ENCODE measurements around the gene COMT. TPM values are rescaled to one million over a fixed set of nuclear protein-coding genes. Genes with fewer than 3 reads are reported as not detected.

COMT gene
- total RNA-seq, 1 experiment from 2014 or later: 108 TPM

DNA sequence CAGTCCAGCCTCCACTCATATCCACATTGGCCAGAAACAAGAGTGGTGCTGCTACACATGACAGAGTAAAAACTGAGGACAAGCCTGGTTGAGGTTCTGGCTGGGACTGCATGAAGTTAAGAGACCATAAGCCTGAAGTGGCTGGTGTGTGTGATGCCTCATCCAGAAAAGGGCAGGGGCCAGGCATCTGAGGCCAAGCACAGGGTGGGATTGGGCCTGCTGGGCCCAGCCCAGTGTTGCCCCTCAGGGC, 49.7 kb downstream of the COMT start:
- Histone ChIP-seq H3K4me1 (ENCODE audit: control insufficient read depth, insufficient read depth, low read length) (no peaks in the 10 kb centered on the region), H3K36me3 (ENCODE audit: control insufficient read depth, insufficient read depth, low read length) (no peaks in the 10 kb centered on the region), H3K27ac (ENCODE audit: low read length) (no peak overlapping the region), H3K27me3 (ENCODE audit: control insufficient read depth, insufficient read depth, low read length) (no peaks in the 10 kb centered on the region), H3K9me3 (ENCODE audit: control insufficient read depth, insufficient read depth, low read depth, low read length) (no peaks in the 10 kb centered on the region), H3K4me3 (ENCODE audit: low read depth in 2 of 2, low read length in 2 of 2) (no peak overlapping the region)
- ChIA-PET POLR2A (no interaction called here), CTCF (no interaction called here)
- BruUV-seq (replicated peaks): no TSS peak
- ATAC-seq (no peak), DNase-seq (ENCODE audit: low read depth, low spot score) (no peak)
- TF ChIP-seq, protein P1, sequence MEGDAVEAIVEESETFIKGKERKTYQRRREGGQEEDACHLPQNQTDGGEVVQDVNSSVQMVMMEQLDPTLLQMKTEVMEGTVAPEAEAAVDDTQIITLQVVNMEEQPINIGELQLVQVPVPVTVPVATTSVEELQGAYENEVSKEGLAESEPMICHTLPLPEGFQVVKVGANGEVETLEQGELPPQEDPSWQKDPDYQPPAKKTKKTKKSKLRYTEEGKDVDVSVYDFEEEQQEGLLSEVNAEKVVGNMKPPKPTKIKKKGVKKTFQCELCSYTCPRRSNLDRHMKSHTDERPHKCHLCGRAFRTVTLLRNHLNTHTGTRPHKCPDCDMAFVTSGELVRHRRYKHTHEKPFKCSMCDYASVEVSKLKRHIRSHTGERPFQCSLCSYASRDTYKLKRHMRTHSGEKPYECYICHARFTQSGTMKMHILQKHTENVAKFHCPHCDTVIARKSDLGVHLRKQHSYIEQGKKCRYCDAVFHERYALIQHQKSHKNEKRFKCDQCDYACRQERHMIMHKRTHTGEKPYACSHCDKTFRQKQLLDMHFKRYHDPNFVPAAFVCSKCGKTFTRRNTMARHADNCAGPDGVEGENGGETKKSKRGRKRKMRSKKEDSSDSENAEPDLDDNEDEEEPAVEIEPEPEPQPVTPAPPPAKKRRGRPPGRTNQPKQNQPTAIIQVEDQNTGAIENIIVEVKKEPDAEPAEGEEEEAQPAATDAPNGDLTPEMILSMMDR (IDR thresholded peaks at IDR 0.05): no peak
- TF ChIP-seq TCF7L2 (IDR thresholded peaks at IDR 0.05; ENCODE audit: low read depth, low read length) (no peak), SIN3A (IDR thresholded peaks at IDR 0.05; ENCODE audit: borderline replicate concordance, insufficient read depth, low read depth, low read length) (no peak)
- in situ Hi-C loops (cut with HindIII; ENCODE audit: low pct_unique_long_range_greater_than_20kb, low sequenced_read_pairs): no loop called here
- intact Hi-C loops (cut with micrococcal nuclease; ENCODE audit: unreplicated experiment): no loop called here

DNA sequence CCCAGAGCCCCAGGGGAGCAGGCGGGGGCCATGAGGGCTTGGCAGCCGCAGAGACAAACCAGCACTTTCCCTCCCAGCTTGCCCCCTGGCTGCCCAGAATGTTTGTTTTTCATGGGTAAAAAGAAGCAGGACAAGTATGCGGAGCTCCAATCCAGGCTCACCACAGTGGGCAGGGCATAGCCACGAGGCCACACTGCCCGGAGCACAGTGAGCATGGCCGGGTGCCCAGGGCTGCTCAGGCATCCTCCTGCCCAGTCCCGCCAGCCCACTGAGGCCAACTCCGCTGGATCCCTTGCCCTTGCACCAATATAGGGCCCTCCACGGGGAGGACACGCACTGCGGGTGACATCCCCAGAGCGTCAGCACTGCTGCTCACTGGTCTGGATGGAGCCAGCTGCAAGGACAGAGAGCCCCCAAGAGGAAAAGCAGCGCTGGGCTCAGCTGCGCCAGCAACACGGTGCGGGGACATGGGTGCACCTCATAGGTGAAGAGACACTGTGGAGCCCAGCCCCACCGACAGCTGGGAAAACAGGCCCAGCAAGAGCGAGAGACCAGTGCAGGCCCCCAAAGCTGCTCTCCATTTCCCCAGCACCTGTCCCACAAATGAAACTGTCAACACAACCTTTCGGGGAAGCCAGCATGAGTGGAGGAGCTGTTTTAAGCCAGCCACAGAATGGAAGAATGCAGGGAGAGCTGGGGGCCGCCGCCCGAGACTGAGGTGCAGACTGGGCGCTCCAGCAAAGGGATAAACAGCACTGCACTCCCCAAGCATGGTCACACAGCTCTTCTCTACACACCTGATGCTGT, 50.3 kb downstream of the COMT start:
- Histone ChIP-seq H3K36me3 (ENCODE audit: control insufficient read depth, insufficient read depth, low read length) (no peaks in the 10 kb centered on the region), H3K27ac (ENCODE audit: low read length) (no peak overlapping the region), H3K27me3 (ENCODE audit: control insufficient read depth, insufficient read depth, low read length) (no peaks in the 10 kb centered on the region), H3K9me3 (ENCODE audit: control insufficient read depth, insufficient read depth, low read depth, low read length) (no peaks in the 10 kb centered on the region), H3K4me1 (ENCODE audit: control insufficient read depth, insufficient read depth, low read length) (no peaks in the 10 kb centered on the region), H3K4me3 (ENCODE audit: low read depth in 2 of 2, low read length in 2 of 2) (no peak overlapping the region)
- intact Hi-C loops (cut with micrococcal nuclease; ENCODE audit: unreplicated experiment): no loop called here
- ChIA-PET CTCF (no interaction called here), POLR2A (no interaction called here)
- in situ Hi-C loops (cut with HindIII; ENCODE audit: low pct_unique_long_range_greater_than_20kb, low sequenced_read_pairs): no loop called here
- TF ChIP-seq SIN3A (IDR thresholded peaks at IDR 0.05; ENCODE audit: borderline replicate concordance, insufficient read depth, low read depth, low read length): no peak
- TF ChIP-seq, protein P2, sequence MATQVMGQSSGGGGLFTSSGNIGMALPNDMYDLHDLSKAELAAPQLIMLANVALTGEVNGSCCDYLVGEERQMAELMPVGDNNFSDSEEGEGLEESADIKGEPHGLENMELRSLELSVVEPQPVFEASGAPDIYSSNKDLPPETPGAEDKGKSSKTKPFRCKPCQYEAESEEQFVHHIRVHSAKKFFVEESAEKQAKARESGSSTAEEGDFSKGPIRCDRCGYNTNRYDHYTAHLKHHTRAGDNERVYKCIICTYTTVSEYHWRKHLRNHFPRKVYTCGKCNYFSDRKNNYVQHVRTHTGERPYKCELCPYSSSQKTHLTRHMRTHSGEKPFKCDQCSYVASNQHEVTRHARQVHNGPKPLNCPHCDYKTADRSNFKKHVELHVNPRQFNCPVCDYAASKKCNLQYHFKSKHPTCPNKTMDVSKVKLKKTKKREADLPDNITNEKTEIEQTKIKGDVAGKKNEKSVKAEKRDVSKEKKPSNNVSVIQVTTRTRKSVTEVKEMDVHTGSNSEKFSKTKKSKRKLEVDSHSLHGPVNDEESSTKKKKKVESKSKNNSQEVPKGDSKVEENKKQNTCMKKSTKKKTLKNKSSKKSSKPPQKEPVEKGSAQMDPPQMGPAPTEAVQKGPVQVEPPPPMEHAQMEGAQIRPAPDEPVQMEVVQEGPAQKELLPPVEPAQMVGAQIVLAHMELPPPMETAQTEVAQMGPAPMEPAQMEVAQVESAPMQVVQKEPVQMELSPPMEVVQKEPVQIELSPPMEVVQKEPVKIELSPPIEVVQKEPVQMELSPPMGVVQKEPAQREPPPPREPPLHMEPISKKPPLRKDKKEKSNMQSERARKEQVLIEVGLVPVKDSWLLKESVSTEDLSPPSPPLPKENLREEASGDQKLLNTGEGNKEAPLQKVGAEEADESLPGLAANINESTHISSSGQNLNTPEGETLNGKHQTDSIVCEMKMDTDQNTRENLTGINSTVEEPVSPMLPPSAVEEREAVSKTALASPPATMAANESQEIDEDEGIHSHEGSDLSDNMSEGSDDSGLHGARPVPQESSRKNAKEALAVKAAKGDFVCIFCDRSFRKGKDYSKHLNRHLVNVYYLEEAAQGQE (IDR thresholded peaks at IDR 0.05; ENCODE audit: insufficient read depth in 1 of 2, low read depth in 2 of 2, low read length in 1 of 2): no peak
- TF ChIP-seq TCF7L2 (IDR thresholded peaks at IDR 0.05; ENCODE audit: low read depth, low read length): no peak
- no TSS peak for BruUV-seq (replicated peaks)
- no peak for DNase-seq (ENCODE audit: low read depth, low spot score)
- no peak for ATAC-seq

DNA sequence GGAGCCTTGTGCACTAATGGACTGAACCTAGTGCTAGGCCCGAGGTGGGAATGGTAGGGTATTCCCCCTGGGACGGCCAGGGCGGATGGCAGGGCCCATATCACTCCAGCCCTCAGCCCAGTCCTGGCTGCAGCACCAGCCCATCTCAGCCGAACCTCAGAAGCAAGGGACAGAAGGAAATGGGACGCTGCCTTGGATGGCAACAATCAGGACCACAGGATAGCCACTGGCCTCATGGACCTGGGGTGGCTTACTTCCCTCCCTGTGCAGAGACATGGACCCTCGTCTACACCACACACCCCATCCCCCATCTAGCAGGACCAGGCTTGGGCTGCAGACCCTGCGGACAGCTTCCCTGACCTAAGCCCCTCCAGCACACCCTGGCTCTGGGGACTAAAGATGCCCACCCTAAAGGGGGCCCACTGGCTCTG, 50.9 kb downstream of the COMT start:
- Histone ChIP-seq H3K27ac (ENCODE audit: low read length) (no peak overlapping the region), H3K36me3 (ENCODE audit: control insufficient read depth, insufficient read depth, low read length) (no peaks in the 10 kb centered on the region), H3K4me1 (ENCODE audit: control insufficient read depth, insufficient read depth, low read length) (no peaks in the 10 kb centered on the region), H3K9me3 (ENCODE audit: control insufficient read depth, insufficient read depth, low read depth, low read length) (no peaks in the 10 kb centered on the region), H3K4me3 (ENCODE audit: low read depth in 2 of 2, low read length in 2 of 2) (no peak overlapping the region), H3K27me3 (ENCODE audit: control insufficient read depth, insufficient read depth, low read length) (no peaks in the 10 kb centered on the region)
- no TSS peak for BruUV-seq (replicated peaks)
- no peak for DNase-seq (ENCODE audit: low read depth, low spot score)
- TF ChIP-seq, protein P2 (IDR thresholded peaks at IDR 0.05; ENCODE audit: insufficient read depth in 1 of 2, low read depth in 2 of 2, low read length in 1 of 2): no peak
- TF ChIP-seq SIN3A (IDR thresholded peaks at IDR 0.05; ENCODE audit: borderline replicate concordance, insufficient read depth, low read depth, low read length): no peak
- TF ChIP-seq POLR2AphosphoS5 (IDR thresholded peaks at IDR 0.05; ENCODE audit: low read depth, low read length): no peak
- TF ChIP-seq, protein P1 (IDR thresholded peaks at IDR 0.05): no peak
- no peak for TF ChIP-seq TCF7L2 (IDR thresholded peaks at IDR 0.05; ENCODE audit: low read depth, low read length)
- ATAC-seq: no peak
- ChIA-PET CTCF (no interaction called here), POLR2A (no interaction called here)
- intact Hi-C loops (cut with micrococcal nuclease; ENCODE audit: unreplicated experiment): no loop called here
- in situ Hi-C loops (cut with HindIII; ENCODE audit: low pct_unique_long_range_greater_than_20kb, low sequenced_read_pairs): no loop called here

Data from Panc1 (cell line).